RWPE1 (cell line): Measurements from ENCODE around the gene LASP1NB.
A peak's percentile ranks its signal among the peaks of the same experiment; 100 is the strongest.
"Not testable (repeated sequence)": the region's sequence is repeated elsewhere in the genome, so short reads cannot be mapped to it uniquely, and the experiment has no call there.

Experiments used
- CTCF ChIA-PET: fragments of 350-600 bp; sonication (Branson Sonifier 250); formaldehyde crosslinking; extraction: SDS; loops from one replicate; lab custom pipeline; 2021; lab: Yijun Ruan, JAX
- POLR2A ChIA-PET: fragments of 400-600 bp; formaldehyde crosslinking; extraction: SDS; loops from one replicate; lab custom pipeline; 2020; ENCODE audit warnings: antibody characterized with exemption; ENCODE audit not compliant: low non-redundant PET; lab: Yijun Ruan, JAX
- DNase-seq: peaks from one replicate; pipeline ENCODE4 v3.0.0; 2012; ENCODE audit warnings: low spot score
- H3K27ac ChIP-seq: fragments of 450-650 bp; 2 replicates; pipeline ENCODE4 v1.5.1; 2017
- CTCF ChIP-seq: fragments of 450-650 bp; conservative IDR thresholded peaks from 2 replicates; pipeline ENCODE4 v1.5.1; 2017; ENCODE audit warnings: low read depth, mild to moderate bottlenecking

LASP1NB gene

GRCh38 chr17:38961413-38961812 lies 36.0 kb downstream of the LASP1NB start:
- no peak for DNase-seq
- no peak overlapping the region for H3K27ac ChIP-seq
- no peak for TF ChIP-seq CTCF
- POLR2A ChIA-PET: no interaction called here
- CTCF ChIA-PET: no interaction called here

- peak; percentile 82 for DNase-seq
- no peak for TF ChIP-seq CTCF
- H3K27ac ChIP-seq: peak within 1 kb of the TSS; percentile 58
- POLR2A ChIA-PET: no interaction called here
- CTCF ChIA-PET: interaction anchor here (0.6 to 1.0 kb wide), 4 partner anchors 16 to 1706 kb away, joined by 3 to 6 read pairs (median 4); no protein-coding TSS in a partner anchor
Observed at GRCh38 chr17:38967290-38967738, 41.9 kb downstream of the LASP1NB start, which contains the start of gene FBXO47. Gene FBXO47, minus strand, starts transcription at chr17:38967403. Its CDS starts 4,378 bp downstream, at chr17:38963025.

GRCh38 chr17:38969281-38969680 lies 43.9 kb downstream of the LASP1NB start:
- POLR2A ChIA-PET: no interaction called here
- TF ChIP-seq CTCF: no peak
- CTCF ChIA-PET: no interaction called here
- DNase-seq: no peak
- H3K27ac ChIP-seq: no peak overlapping the region

- ChIA-PET POLR2A (no interaction called here), CTCF (interaction anchor here (1.2 kb wide), 1 partner anchor 209 kb away, joined by 3 read pairs; no protein-coding TSS in a partner anchor)
- H3K27ac ChIP-seq: no peak overlapping the region
- TF ChIP-seq CTCF: no peak; the same call in 1 of the 2 replicates
- DNase-seq: no peak
Observed at GRCh38 chr17:38970128-38970527, 44.7 kb downstream of the LASP1NB start.

GRCh38 chr17:38970804-38971203 lies 45.4 kb downstream of the LASP1NB start:
- POLR2A ChIA-PET: no interaction called here

GRCh38 chr17:38976187-38976551 lies 50.8 kb downstream of the LASP1NB start:
- ChIA-PET POLR2A (interaction anchor here (0.7 kb wide), 1 partner anchor 200 kb away, joined by 4 read pairs; no protein-coding TSS in a partner anchor), CTCF (interaction anchor here (0.7 kb wide), 1 partner anchor 1905 kb away, joined by 3 read pairs; no protein-coding TSS in a partner anchor)
- H3K27ac ChIP-seq, DNase-seq: not testable (repeated sequence)

More at GRCh38 chr17:38970804-38971203, 45.4 kb downstream of the LASP1NB start:
- CTCF ChIA-PET: interaction anchor here (1.2 kb wide), 1 partner anchor 209 kb away, joined by 3 read pairs; no protein-coding TSS in a partner anchor
- TF ChIP-seq CTCF: no peak
- no peak overlapping the region for H3K27ac ChIP-seq
- DNase-seq: no peak

GRCh38 chr17:38978180-38978579 lies 52.8 kb downstream of the LASP1NB start:
- ChIA-PET CTCF (interaction anchor here (0.6 kb wide), 1 partner anchor 931 kb away, joined by 3 read pairs; no protein-coding TSS in a partner anchor), POLR2A (no interaction called here)
- no peak overlapping the region for H3K27ac ChIP-seq
- DNase-seq: no peak
- no peak for TF ChIP-seq CTCF
